ENCODE data around the gene GNB1.

DNA sequence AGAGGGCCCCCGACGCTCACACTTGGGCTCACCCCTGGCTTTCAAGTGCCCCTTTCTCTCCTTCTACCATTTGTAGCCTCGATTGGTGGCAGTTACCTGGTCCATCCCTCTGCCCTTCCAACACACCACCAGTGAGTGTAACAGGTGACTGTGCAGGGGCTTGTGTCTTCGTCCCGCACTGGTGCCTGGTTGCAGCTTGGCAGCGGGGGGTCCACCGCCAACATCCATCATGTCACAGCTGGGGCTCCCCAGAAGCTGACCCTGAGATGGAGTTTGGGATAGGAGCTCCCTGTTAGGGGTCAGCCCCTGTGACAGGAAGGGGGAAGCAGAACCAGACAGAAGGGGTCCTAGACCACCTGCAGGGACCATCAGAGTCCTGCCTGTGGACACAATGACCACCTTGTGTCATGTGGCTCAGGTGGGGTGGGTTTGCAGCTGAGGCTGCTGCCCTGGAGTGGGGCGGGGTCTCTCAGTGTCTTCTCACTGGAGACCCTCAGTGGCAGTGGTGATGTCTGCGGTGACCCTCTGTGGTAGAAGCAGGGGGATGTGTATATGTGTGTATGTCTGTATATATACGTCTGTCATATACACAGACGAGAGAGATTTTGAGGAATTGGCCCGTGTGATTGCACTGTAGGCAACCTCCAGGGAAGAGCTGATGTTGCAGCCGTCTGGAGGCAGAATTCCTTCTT lies 20.6 kb upstream of the GNB1 start:
- TF ChIP-seq EZH2 (IDR thresholded peaks at IDR 0.05; ENCODE audit: borderline replicate concordance) (no peak), EZH2phosphoT487 (IDR thresholded peaks at IDR 0.05; ENCODE audit: low read depth, severe bottlenecking, unreplicated experiment) (no peak)
- TF ChIP-seq, protein P1, sequence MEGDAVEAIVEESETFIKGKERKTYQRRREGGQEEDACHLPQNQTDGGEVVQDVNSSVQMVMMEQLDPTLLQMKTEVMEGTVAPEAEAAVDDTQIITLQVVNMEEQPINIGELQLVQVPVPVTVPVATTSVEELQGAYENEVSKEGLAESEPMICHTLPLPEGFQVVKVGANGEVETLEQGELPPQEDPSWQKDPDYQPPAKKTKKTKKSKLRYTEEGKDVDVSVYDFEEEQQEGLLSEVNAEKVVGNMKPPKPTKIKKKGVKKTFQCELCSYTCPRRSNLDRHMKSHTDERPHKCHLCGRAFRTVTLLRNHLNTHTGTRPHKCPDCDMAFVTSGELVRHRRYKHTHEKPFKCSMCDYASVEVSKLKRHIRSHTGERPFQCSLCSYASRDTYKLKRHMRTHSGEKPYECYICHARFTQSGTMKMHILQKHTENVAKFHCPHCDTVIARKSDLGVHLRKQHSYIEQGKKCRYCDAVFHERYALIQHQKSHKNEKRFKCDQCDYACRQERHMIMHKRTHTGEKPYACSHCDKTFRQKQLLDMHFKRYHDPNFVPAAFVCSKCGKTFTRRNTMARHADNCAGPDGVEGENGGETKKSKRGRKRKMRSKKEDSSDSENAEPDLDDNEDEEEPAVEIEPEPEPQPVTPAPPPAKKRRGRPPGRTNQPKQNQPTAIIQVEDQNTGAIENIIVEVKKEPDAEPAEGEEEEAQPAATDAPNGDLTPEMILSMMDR (IDR thresholded peaks at IDR 0.05; ENCODE audit: poor library complexity), result no peak
